LHCN-M2 (cell line): ENCODE results near the gene MLXIPL. TPM values are rescaled to one million over a fixed set of nuclear protein-coding genes. Genes with fewer than 3 reads are reported as not detected.
"Not testable (repeated sequence)": the region's sequence is repeated elsewhere in the genome, so short reads cannot be mapped to it uniquely, and the experiment has no call there.

Experiments
- DNase-seq: peaks from one replicate; pipeline ENCODE4 v3.0.0-alpha.2; 2012; ENCODE audit warnings: low read depth
- total RNA-seq: library from RNA; depleted of rRNA; stranded (reverse); fragments of >200 nt; gene quantifications from 2 replicates; pipeline ENCODE4 v1.2.3, GENCODE V29; 2014; rRNA removed

Gene MLXIPL
- total RNA-seq, 1 experiment from 2014 or later = 0.63 TPM

DNA sequence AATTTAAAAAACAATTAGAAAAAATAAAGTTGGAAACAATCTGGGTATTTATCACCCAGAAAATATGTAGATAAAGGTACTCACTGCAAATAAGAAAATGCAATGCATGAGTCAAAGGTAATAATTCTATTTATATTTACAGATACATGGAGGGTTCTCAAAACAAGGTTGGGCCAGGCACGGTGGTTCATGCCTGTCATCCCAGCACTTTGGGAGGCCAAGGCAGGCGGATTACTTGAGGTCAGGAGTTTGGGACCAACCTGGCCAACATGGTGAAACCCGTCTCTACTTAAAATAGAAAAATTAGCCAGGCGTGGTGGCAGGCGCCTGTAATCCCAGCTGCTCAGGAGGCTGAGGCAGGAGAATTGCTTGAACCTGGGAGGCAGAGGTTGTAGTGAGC lies 74.2 kb downstream of the MLXIPL start:
- not testable (repeated sequence) for DNase-seq

DNA sequence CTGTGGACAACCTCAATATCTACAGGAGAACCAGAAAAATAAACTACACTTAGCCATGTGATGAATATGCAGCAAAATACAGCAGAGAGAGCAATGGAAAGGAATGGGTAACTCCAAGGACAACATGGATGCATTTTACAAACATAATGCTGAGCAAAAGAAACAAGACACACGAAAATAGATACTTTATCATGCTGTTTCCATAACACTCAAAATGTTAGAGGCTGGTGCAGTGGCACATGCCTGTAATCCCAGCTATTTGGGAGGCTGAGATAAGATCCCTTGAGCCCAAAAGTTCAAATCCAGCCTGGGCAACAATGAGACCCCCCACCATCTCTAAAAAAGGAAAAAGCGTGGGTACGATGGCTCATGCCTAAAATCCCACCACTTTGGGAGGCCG lies 75.1 kb downstream of the MLXIPL start:
- DNase-seq = no peak

DNA sequence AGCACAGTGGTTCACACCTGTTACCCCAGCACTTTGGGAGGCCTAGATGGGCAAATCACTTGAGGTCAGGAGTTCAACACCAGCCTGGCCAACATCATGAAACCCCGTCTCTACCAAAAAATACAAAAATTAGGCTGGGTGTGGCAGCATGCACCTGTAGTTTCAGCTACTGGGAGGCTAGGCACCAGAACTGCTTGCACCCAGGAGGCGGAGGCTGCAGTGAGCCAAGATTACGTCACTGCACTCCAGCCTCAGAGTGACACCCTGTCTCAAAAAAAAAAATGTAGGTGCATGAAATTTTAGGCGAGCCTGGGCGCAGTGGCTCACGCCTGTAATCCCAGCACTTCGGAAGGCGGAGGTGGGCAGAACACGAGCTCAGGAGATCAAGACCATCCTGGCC lies 76.5 kb downstream of the MLXIPL start:
- no peak for DNase-seq

DNA sequence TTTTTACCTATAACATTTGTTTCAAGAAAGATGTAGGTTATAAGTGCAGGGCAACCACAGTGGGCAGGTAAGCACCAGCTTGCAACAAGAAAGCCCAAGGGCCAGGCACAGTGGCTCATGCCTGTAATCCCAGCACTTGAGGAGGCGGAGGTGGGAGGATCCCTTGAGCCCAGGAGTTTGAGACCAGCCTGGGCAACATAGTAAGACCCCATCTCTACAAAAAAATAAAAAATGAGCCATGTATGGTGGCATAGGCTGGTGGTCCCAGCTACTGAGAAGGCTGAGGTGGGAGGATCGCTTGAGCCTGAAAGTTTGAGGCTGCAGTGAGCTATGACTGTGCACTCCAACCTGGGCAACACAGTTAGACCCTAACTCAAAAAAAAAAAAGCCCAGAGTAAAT lies 79.6 kb downstream of the MLXIPL start:
- no peak for DNase-seq

Other genes with a start within 250 kb of the MLXIPL start
- 0.64 and 1.1 TPM in 2 replicates for gene FZD9, start 190.7 kb downstream of the MLXIPL start, total RNA-seq
- gene BAZ1B, start 102.2 kb downstream of the MLXIPL start, total RNA-seq = 97.0 and 110 TPM in 2 replicates
- 67.7 and 71.0 TPM in 2 replicates for gene BCL7B, start 66.8 kb downstream of the MLXIPL start, total RNA-seq
- 147 and 171 TPM in 2 replicates for gene TBL2, start 45.9 kb downstream of the MLXIPL start, total RNA-seq
- 6.1 and 6.9 TPM in 2 replicates for gene VPS37D, start 43.3 kb upstream of the MLXIPL start, total RNA-seq
- gene DNAJC30, start 58.9 kb upstream of the MLXIPL start, total RNA-seq = 3.9 and 5.5 TPM in 2 replicates
- 69.3 and 82.6 TPM in 2 replicates for gene BUD23, start 59.1 kb upstream of the MLXIPL start, total RNA-seq
- gene STX1A, start 95.1 kb upstream of the MLXIPL start, total RNA-seq = 80.0 and 100 TPM in 2 replicates
- gene ABHD11, start 114.3 kb upstream of the MLXIPL start, total RNA-seq = 34.5 and 40.1 TPM in 2 replicates
- gene CLDN3, start 145.7 kb upstream of the MLXIPL start, total RNA-seq = not detected in 2 replicates
- gene CLDN4, start 206.5 kb upstream of the MLXIPL start, total RNA-seq = 0.17 and 0.19 TPM in 2 replicates
- 3.2 and 5.7 TPM in 2 replicates for gene METTL27, start 218.0 kb upstream of the MLXIPL start, total RNA-seq
- gene TMEM270, start 236.6 kb upstream of the MLXIPL start, total RNA-seq = not detected in 2 replicates